Vagina (tissue), 2 donors: ENCODE data around the gene PARD3.

ENCODE experiments used
- CTCF ChIP-seq, 3 experiments: fragments of 450-650 bp in 2 of 3; fragments of 200-600 bp in 1 of 3; sonication (generic) in 1 of 3; IDR thresholded peaks; one replicate each; pipeline ENCODE4 v1.5.1; 2017 to 2019; ENCODE audit warnings: antibody characterized with exemption in 3 of 3, mild to moderate bottlenecking in 2 of 3, moderate library complexity in 2 of 3
- POLR2A ChIP-seq, 2 donors: fragments of 450-650 bp; IDR thresholded peaks; one replicate each; pipeline ENCODE4 v1.6.1; 2017; ENCODE audit warnings: antibody characterized with exemption in 2 of 2, mild to moderate bottlenecking in 2 of 2, moderate library complexity in 2 of 2
- POLR2AphosphoS5 ChIP-seq, 2 donors: sonication (generic); formaldehyde crosslinking; IDR thresholded peaks; one replicate each; pipeline ENCODE4 v1.9.0; 2017; ENCODE audit warnings: antibody characterized with exemption in 2 of 2, mild to moderate bottlenecking in 2 of 2, low read depth in 1 of 2; ENCODE audit not compliant: insufficient read depth in 1 of 2

GRCh38 chr10:34679177-34679576, 135.9 kb downstream of the PARD3 start:
- no peak for TF ChIP-seq POLR2AphosphoS5 (IDR thresholded peaks at IDR 0.05; ENCODE audit: insufficient read depth in 1 of 2, low read depth in 1 of 2)
- no peak for TF ChIP-seq CTCF (IDR thresholded peaks at IDR 0.05)
- TF ChIP-seq POLR2A (IDR thresholded peaks at IDR 0.05), result no peak
